Nucleus accumbens (tissue), 56 donors: Measurements from ENCODE around the gene NRCAM.

ENCODE experiments used
- DNase-seq, 56 donors: peaks; one replicate each; lab custom pipeline; 2025; lab: John Stamatoyannopoulos, UW

NRCAM gene

GRCh38 chr7:108321359-108321758 lies 134.9 kb downstream of the NRCAM start:
- DNase-seq = no peak

DNA sequence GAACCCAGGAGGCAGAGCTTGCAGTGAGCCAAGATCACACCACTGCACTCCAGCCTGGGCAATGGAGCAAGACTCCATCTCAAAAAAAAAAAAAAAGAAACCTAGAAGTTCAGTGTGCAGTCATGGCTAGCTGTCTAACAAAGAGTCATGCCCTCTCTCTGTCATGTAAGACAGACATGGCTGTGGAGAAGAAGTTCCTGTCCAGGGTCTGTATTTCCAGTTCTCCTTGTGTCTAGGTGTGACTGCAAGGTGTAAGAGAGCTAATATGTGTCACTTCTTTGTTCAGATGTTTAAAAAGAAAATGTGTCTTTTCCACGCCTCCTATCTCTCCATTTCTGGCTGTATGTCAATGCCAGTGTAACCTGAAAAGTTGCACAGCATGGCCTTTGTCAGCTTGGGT lies 139.5 kb downstream of the NRCAM start:
- DNase-seq = no peak

DNA sequence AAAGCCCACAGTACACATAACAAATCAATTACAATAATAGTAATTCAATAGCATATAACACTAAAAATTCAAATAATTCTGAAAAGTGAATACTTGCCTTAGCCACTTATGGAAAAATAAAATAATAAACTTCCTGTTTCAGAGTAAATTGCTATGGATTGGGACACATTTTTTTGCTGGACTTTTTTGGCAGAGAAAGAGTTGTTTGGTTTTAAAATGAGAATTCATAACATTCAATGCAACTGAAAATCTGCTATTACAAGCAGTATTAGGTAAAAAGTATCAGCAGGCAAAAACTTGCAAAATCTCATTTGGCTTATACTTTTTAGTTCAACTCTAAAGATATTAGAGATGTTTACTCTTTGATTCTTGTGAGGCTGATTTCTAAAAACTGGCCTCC lies 141.7 kb downstream of the NRCAM start:
- DNase-seq = no peak

GRCh38 chr7:108314049-108314448 lies 142.2 kb downstream of the NRCAM start:
- no peak for DNase-seq

- peak in 6 of 56 donors; percentile 10 to 43 (median 22) for DNase-seq
Measured at GRCh38 chr7:108313086-108313485, 143.2 kb downstream of the NRCAM start.

DNA sequence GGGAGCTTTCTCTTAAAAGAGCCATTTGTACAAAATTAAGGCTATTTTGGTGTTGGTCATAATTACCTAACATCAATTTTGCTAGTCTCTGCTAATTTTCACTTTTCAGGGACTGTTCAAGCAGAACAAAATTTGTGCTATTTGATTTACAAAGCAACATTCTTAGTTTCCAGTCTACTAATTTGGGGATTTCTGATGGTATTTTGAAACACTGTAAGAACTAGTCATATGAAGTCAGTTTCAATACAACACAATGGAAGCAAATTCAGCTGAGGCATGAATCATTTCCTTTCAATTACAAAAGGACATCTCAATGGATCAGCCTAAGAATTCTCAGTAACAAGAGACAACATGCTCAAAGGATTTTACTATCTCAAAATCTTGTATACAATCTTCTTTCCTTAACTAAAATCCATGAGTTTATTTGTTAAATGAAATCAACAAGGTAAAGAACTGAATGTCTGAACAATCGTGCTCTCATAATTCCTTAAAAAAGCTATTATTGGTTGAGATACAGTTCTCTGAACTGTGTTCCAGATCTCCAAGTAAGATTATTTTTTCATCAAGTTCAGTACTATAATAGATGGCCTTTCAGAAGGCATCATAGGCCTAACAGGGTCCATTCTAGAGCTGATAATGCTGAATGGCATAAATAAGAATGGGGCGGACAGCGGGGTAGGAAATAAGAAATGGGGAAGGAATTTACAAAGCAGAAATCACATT lies 144.6 kb downstream of the NRCAM start:
- no peak for DNase-seq

- no peak for DNase-seq
Measured at GRCh38 chr7:108310351-108310750, 145.9 kb downstream of the NRCAM start.

GRCh38 chr7:108308903-108309302 lies 147.3 kb downstream of the NRCAM start:
- no peak for DNase-seq

DNA sequence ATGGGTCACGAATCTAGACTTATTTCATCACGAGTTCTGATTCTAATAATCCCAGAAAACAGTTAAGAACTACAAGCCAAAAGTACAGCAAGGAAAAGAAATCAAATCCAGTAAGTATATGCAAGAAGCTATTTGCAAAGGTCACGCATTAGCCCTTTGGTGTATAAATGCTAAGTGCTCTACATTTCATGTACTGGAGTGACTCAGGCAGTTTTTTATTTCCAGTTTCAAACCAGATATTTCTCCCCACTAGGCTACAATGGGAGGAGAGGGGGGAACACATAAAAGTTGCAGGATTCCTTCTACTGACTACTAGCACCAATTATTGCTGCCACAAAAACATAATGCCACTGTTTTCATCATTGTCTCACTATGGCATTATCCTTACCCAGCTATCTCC lies 148.0 kb downstream of the NRCAM start:
- DNase-seq = no peak

- DNase-seq = no peak
Measured at GRCh38 chr7:108307595-108307994, 148.6 kb downstream of the NRCAM start.

DNA sequence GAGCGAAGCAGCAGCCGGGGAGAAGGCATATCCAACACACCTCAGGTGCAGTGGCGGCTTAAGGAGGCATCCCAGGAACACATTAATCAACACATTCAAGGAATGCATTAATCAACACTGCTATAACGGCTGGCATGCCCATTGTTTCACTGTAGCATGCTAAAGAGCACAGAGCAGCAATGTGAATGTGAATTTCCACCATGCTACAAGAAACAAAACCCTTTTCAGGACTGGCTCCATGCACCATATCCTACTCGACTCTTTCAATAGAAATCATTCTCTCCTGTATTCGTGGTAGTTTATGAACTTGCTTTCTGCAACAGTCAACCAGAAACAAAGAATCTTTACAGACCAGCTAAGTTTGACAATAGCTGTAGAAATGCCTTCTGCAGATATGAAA lies 149.0 kb downstream of the NRCAM start:
- no peak for DNase-seq

DNA sequence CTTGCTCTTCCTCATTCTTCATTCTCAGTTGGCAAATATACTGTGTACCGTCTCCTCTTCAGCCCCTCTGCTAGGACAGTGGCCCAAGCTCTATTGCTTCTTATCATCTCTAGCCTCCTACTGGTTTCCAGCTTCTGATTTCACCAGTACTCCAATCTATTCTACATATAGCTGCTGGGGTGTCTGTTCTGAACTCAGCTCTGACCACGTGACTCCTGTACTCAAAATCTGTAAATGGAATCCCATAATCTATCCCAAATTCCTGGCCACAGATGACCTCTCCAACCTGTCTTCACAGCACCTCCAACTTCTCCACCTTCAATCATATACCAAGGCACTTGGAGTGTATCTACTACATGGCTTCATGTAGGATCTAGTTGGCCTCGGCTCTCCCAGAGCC lies 152.9 kb downstream of the NRCAM start:
- DNase-seq = no peak

GRCh38 chr7:108301387-108301786 lies 154.8 kb downstream of the NRCAM start:
- no peak for DNase-seq

DNA sequence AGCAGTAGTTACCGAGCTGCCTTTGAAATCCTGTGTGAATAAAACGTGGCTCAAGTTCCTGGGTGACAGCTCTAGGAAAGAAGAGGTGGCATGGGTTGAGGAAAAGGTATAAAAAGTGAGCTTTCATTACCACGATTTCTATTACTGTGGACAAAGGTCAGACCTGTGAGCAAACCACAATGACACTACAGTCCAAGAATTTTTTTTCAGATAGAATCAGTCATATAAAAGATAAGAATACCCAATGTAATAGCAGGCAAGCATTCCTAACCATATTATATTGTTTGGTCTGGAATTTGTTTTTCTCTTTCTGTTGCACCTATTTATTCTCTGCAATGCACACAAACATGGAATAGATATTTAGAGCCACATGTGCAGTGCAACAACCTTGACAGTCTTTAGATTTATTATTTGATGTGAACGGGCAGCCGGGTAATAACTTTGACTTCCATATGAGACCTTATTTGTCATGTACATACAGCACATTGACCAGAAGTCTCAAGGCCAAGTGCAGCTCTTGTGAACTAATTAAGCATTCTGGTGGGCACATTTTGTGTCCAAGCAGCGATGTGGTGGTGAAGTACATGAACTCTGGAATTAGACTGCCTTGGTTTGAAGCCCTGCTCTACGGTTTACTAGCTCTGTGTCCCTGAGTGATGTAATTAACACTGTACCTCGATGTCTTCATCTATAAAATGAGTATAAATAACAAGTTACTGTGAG lies 156.8 kb downstream of the NRCAM start:
- DNase-seq = no peak

GRCh38 chr7:108296911-108297310 lies 159.3 kb downstream of the NRCAM start:
- DNase-seq = no peak

DNA sequence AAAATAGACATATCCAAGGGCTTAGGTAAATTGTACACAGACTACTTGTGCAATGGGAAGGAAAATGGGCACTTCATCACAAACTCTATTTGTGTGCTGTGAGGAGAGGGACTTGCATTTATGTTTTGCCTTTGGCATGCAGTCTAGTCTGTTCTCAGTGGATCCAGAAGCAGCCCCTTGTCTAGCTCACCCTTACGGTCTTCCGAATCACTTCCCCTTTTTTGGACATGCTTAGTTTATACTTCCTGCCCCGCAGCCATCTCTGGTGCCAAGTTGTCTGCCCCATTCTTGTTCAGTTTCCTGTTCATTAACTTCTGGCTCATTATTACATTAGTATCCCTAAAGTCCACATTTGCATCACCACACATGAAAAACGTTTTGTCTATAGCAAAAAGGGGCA lies 161.6 kb downstream of the NRCAM start:
- DNase-seq = no peak

DNA sequence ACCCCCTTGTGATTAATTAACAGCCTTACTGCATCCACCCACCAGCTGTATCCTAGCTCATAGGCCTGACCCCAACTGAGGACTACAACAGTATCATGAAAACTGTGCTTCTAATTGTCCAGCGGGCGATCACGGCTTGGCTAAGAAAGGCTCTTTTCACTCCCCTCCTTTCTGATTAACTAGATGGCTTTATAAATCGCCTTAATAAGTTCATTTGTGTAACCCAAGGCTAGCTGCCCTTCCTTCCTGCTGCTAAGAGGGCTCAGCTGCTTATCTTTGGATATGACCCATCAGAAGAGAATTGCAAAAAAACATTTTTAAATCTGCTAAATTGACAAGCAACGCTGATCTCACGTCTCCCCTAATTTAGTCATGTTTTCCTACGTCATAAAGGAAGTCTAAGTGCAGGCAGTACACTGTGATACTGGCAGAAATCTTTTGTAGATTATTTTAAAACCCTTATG lies 163.1 kb downstream of the NRCAM start:
- DNase-seq = peak in 1 of 56 donors; percentile 23

DNA sequence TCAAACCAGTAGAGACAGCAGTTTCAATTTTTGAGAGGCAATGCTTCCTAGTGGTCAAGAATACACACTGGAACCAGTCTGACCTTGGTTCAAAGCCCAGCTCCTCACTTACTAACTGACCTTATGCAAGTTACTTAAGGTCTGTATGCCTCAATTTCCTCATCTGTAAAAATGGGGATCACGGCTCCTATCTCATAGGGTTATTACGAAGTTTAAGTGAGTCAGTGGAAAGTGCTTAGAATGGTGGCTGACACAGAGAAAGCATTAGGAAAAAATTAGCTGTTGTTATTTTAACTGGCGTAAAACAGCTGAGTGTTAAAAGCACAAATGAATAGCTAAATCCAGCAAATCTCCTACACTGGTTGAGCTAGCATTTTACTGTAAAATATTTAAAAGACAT lies 163.7 kb downstream of the NRCAM start:
- DNase-seq = no peak

DNA sequence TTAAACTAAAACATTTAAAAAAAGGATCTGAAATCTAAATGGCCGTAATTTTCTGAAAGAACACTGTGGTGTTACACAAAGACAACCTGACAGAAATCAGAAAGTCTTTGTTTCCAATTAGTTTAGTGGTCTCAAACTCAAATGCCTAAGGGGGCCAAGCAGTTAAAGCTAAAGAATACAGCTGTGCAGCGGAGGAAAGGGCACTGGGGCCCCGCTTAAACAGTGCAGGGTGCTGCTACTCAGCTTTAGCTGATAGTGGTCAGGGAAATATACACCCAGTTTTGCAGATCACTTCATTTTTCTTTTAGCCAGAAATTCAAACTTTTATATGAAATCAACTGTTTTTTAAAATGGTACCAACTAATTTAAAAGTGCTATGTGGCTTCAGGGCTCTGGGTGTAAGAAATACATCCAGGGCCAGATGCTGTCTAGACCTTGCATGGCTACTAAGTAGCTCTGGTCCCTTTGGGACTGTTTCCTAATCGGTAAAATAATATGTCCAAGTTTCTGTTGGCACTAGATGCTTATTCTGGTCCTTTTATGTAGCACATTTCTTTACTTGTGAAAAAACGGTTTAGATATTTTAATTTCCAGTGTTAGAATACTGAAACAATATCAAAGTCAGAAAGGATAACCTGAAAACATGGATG lies 164.3 kb downstream of the NRCAM start:
- DNase-seq = no peak

DNA sequence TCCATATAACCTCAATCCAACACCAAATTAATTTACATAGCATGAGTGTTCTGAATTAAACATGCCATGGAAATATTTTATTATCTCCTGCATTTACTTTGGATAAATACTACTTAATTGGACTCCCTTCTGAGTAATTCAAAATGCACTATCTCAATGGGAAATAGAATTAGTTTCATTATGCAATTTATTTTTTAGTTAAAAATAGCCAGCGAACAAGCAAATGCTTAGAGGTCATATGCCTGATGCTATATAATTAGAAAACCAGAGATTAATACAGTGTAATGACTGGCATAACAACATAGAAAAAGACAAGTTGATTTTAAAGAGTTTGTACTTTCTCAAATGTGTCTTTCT lies 165.1 kb downstream of the NRCAM start:
- no peak for DNase-seq

GRCh38 chr7:108290459-108291151 lies 165.6 kb downstream of the NRCAM start:
- DNase-seq = no peak
